SK-N-SH (cell line): ENCODE measurements around the gene TRIOBP.

Source experiments
- ELF1 ChIP-seq: IDR thresholded peaks from 2 replicates; pipeline ENCODE4 v1.4.0; 2012
- EZH2phosphoT487 ChIP-seq: fragments of 200-600 bp; sonication (generic); IDR thresholded peaks from 2 replicates; pipeline ENCODE4 v1.6.1; 2017; ENCODE audit warnings: low read depth, mixed run types, mild to moderate bottlenecking, antibody characterized with exemption, moderate library complexity, borderline replicate concordance
- JUND ChIP-seq: IDR thresholded peaks from 2 replicates; pipeline ENCODE4 v1.4.0; 2012
- POLR2AphosphoS5 ChIP-seq: IDR thresholded peaks from 2 replicates; pipeline ENCODE4 v1.6.1; 2012; ENCODE audit warnings: low read depth, low read length
- SIN3A ChIP-seq: IDR thresholded peaks from 2 replicates; pipeline ENCODE4 v1.6.1; 2012; ENCODE audit warnings: low read depth, mild to moderate bottlenecking, low read length, moderate library complexity, borderline replicate concordance
- TAF1 ChIP-seq: IDR thresholded peaks from 2 replicates; pipeline ENCODE4 v1.6.1; 2012; ENCODE audit warnings: low read depth, mild to moderate bottlenecking, low read length, moderate library complexity, borderline replicate concordance
- TCF12 ChIP-seq: IDR thresholded peaks from 2 replicates; pipeline ENCODE4 v1.4.0; 2012
- TEAD4 ChIP-seq: IDR thresholded peaks from 2 replicates; pipeline ENCODE4 v1.4.0; 2012; ENCODE audit warnings: mild to moderate bottlenecking, borderline replicate concordance; ENCODE audit not compliant: insufficient read depth
- TF ChIP-seq, protein P1 (sequence below): fragments of 200-600 bp; sonication (generic); IDR thresholded peaks from 2 replicates; pipeline ENCODE4 v1.6.1; 2017; ENCODE audit warnings: antibody characterized with exemption, mild to moderate bottlenecking, moderate library complexity
- TF ChIP-seq, protein P2 (sequence below): IDR thresholded peaks from 2 replicates; pipeline ENCODE4 v1.6.1; 2012; ENCODE audit warnings: mild to moderate bottlenecking, low read depth, low read length, moderate library complexity
- TF ChIP-seq, protein P3 (sequence below): IDR thresholded peaks from 2 replicates; pipeline ENCODE4 v1.4.0; 2012; ENCODE audit warnings: low read depth, borderline replicate concordance
- TF ChIP-seq, protein P4 (sequence below): IDR thresholded peaks from 2 replicates; pipeline ENCODE4 v1.4.0; 2012; ENCODE audit warnings: low read depth, borderline replicate concordance

DNA sequence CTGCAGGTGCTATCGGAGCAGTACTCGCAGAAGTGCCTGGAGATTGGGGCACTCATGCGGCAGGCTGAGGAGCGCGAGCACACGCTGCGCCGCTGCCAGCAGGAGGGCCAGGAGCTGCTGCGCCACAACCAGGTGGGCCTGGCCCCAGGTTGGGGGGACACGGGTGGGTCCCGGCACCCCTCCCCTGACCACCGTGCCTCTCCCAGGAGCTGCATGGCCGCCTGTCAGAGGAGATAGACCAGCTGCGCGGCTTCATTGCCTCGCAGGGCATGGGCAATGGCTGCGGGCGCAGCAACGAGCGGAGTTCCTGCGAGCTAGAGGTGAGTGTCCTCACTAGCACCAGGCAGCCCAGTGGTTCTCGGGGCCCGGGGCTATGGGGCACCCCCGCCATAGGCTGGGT is 72.2 kb downstream of the TRIOBP start:
- TF ChIP-seq, protein P1, sequence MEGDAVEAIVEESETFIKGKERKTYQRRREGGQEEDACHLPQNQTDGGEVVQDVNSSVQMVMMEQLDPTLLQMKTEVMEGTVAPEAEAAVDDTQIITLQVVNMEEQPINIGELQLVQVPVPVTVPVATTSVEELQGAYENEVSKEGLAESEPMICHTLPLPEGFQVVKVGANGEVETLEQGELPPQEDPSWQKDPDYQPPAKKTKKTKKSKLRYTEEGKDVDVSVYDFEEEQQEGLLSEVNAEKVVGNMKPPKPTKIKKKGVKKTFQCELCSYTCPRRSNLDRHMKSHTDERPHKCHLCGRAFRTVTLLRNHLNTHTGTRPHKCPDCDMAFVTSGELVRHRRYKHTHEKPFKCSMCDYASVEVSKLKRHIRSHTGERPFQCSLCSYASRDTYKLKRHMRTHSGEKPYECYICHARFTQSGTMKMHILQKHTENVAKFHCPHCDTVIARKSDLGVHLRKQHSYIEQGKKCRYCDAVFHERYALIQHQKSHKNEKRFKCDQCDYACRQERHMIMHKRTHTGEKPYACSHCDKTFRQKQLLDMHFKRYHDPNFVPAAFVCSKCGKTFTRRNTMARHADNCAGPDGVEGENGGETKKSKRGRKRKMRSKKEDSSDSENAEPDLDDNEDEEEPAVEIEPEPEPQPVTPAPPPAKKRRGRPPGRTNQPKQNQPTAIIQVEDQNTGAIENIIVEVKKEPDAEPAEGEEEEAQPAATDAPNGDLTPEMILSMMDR: no peak
- TF ChIP-seq TCF12 (no peak), POLR2AphosphoS5 (no peak), TEAD4 (no peak), EZH2phosphoT487 (no peak), JUND (no peak), ELF1 (no peak), SIN3A (no peak), TAF1 (no peak)
- TF ChIP-seq, protein P2, sequence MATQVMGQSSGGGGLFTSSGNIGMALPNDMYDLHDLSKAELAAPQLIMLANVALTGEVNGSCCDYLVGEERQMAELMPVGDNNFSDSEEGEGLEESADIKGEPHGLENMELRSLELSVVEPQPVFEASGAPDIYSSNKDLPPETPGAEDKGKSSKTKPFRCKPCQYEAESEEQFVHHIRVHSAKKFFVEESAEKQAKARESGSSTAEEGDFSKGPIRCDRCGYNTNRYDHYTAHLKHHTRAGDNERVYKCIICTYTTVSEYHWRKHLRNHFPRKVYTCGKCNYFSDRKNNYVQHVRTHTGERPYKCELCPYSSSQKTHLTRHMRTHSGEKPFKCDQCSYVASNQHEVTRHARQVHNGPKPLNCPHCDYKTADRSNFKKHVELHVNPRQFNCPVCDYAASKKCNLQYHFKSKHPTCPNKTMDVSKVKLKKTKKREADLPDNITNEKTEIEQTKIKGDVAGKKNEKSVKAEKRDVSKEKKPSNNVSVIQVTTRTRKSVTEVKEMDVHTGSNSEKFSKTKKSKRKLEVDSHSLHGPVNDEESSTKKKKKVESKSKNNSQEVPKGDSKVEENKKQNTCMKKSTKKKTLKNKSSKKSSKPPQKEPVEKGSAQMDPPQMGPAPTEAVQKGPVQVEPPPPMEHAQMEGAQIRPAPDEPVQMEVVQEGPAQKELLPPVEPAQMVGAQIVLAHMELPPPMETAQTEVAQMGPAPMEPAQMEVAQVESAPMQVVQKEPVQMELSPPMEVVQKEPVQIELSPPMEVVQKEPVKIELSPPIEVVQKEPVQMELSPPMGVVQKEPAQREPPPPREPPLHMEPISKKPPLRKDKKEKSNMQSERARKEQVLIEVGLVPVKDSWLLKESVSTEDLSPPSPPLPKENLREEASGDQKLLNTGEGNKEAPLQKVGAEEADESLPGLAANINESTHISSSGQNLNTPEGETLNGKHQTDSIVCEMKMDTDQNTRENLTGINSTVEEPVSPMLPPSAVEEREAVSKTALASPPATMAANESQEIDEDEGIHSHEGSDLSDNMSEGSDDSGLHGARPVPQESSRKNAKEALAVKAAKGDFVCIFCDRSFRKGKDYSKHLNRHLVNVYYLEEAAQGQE: no peak
- TF ChIP-seq, protein P3, sequence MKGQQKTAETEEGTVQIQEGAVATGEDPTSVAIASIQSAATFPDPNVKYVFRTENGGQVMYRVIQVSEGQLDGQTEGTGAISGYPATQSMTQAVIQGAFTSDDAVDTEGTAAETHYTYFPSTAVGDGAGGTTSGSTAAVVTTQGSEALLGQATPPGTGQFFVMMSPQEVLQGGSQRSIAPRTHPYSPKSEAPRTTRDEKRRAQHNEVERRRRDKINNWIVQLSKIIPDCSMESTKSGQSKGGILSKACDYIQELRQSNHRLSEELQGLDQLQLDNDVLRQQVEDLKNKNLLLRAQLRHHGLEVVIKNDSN: no peak
- TF ChIP-seq, protein P4, sequence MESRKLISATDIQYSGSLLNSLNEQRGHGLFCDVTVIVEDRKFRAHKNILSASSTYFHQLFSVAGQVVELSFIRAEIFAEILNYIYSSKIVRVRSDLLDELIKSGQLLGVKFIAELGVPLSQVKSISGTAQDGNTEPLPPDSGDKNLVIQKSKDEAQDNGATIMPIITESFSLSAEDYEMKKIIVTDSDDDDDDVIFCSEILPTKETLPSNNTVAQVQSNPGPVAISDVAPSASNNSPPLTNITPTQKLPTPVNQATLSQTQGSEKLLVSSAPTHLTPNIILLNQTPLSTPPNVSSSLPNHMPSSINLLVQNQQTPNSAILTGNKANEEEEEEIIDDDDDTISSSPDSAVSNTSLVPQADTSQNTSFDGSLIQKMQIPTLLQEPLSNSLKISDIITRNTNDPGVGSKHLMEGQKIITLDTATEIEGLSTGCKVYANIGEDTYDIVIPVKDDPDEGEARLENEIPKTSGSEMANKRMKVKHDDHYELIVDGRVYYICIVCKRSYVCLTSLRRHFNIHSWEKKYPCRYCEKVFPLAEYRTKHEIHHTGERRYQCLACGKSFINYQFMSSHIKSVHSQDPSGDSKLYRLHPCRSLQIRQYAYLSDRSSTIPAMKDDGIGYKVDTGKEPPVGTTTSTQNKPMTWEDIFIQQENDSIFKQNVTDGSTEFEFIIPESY: no peak
